ENCODE measurements around the gene ADARB2. TPM values are rescaled to one million over a fixed set of nuclear protein-coding genes. Genes with fewer than 3 reads are reported as not detected.
A peak's percentile ranks its signal among the peaks of the same experiment; 100 is the strongest.
"Not testable (repeated sequence)": the region's sequence is repeated elsewhere in the genome, so short reads cannot be mapped to it uniquely, and the experiment has no call there.

Gene ADARB2
- total RNA-seq, 1 experiment from 2014 or later, result 0.11 TPM

DNA sequence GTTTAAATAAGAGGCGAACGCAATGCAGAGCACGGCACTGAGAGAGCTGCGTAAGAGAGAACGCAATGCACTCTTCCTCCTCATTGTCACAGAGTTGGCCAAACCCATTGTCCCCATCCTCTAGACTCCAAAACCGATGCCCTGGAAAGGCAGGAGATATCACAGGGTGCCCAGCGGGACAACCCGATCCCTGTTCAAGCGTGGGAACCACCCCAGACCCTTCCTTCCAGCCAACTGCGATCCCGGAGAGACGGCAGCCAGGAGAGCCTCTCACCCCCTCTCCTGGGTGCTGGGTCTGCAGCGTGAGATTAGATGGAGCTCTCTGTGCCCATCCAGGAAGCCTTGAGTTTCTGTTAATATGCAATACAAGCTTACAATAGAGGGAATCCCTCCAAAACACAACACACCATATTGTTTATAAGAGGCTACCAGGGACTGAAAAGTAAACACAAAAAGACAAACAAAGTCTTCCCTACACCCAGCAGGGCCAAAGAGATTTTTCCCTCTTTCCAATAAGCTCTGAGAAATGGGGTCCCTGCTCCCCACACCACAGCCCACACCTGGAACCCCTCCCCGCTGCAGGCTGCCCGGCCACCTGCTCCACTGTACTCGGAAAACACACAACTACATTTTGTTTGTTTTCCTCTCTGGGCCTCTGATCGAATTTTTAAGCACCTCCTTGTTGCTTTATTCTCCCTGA is 187.6 kb downstream of the ADARB2 start:
- DNase-seq (ENCODE audit: low read depth), result no peak

DNA sequence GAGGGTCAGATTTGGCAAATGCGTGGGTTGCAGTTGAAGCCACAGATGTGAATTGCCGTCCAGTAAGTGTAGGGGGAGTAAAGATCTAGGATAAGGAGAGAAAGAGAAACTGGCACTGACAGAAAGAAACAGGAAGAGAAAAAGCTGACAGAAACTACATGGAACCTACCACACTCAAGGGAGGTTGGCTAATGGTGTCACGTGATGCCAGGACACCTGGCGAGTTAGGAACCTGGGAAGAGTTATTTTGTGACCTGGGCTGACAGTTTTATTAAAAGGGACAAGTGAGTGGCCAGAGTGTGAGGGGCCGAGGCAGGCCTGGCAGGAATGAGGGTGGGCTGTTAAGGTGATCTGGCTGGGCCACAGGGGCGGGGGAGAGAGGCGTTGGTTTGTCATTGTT is 188.7 kb downstream of the ADARB2 start:
- DNase-seq (ENCODE audit: low read depth), result no peak

DNA sequence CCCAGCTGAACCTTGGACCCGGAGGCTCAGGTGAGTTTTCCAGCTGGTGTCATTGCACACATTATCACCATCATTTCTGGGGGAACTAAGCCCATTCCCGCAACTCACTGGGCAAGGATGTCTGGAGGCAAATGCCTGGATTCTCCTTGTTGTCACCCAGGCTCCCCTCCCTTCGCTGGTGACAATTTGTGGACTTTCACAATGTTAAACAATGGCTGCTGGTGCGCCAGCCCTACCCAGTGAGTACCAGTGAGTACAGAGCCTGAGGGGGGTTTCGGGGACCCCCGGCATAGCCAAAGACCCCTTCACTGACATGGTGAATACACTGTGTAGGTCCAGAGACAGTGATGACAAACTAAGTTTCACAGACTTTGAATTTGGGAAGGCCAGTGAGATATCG is 189.2 kb downstream of the ADARB2 start:
- DNase-seq (ENCODE audit: low read depth), result no peak

DNA sequence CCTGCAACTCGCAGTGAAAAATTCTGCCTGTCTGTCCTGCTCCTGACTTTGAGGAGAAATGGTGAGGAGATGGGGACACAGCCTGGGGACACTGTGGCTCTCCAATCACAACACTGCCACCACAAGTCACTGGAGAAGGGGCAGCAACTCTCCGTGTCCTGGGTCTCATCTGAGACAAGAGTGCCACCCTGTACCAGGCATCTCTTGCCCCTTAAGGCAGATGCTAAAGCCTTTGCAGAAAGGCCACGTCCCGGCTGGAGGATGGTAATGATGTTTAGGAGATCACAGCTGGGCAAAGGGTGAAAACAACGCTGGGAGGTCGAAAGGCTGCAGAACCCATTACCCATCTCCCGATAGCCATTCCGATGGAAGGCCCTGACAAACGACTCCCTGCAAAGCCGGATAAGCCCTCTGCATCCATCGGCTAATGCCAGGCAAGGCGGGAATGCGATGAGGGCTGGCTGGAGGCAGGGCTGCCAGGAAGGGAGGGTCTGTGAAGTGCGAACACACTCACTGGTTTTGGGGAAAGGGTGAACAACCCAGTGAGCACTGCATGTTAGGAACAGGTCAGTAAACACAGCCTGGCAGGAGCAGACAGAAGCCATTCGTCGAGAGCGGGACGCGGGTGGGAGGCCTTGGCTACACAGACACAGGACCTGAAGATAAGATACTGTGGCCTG is 190.8 kb downstream of the ADARB2 start:
- no peak for DNase-seq (ENCODE audit: low read depth)

DNA sequence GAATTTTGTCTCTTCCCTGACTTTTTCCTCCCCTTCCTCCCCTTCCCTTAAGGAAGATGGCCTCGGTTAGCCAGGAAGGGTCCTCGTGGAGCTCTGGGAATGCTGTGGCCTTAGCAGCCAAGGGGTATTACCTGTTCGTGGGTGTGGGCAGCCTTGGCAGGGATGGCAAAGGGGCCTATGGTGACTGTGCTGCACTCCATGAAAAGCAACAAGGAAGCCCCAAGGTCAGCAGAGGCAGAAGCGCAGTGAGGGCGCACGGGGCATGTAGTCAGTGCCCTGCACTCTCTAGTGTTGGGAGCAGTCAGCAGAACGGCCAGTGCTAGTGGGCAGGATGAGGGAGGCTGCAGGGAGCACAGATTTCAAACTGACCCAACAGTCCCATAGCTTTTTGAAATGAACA is 191.8 kb downstream of the ADARB2 start:
- DNase-seq (ENCODE audit: low read depth), result no peak

DNA sequence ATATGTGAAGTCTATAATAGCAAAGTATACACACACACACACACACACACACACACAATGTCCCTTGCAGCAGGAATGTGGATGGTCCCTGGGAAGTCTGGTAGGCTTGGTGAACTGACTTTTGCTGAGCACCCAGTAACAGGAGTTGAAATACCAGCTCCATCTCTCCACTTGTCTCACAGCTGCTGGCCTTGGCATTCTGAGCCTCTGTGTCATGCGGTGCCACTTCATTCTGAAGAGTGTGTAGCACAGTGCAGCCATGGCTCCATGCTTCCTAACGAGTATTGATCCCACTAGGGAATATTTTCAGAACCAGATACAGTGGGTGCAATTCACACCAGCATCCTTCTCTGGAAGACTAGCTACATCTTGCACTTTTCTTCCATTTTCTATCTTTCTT is 192.4 kb downstream of the ADARB2 start:
- DNase-seq (ENCODE audit: low read depth), result peak; percentile 20

DNA sequence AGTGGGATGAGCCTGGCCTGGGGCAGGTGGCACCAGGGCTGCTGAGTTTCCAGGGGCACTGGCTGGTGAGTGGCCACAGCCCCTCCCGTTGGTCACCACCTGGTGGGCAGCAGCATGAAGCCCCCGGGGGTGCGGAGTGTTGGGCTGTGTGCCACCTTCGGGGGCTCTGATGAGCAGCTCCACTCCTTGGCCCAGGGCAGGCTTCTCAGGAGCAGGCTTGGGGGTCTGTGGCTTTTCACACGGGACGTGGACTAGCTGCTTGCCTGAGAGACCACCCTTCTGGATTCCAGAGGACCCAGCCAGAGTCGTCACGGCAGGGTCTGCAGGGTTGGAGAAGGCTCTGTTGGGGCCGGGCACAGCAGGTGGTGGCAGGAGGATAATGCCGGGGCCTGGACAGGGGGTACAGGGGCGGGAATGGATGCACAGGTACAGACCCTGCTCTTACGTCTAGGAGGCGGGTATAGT is 193.1 kb downstream of the ADARB2 start:
- DNase-seq (ENCODE audit: low read depth), result no peak

DNA sequence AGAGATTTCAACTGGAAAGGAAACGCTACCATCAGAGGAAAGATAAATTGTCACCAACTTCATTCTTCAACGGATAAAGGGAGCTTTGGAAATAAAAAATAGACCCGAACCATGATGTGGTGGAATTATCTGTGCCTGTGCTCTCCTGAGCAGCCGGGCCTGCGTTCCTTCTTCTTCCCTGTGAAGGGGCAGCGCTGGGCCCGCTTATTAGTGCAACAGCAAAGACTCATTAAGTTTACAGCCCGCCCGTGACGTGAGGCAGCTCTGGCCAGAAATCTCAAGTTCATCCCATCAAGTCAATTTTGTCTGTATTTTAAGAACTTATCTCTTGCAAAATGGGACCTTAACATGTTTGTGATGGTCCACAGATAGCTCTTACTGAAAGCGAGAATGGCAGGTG is 193.7 kb downstream of the ADARB2 start:
- no peak for DNase-seq (ENCODE audit: low read depth)

DNA sequence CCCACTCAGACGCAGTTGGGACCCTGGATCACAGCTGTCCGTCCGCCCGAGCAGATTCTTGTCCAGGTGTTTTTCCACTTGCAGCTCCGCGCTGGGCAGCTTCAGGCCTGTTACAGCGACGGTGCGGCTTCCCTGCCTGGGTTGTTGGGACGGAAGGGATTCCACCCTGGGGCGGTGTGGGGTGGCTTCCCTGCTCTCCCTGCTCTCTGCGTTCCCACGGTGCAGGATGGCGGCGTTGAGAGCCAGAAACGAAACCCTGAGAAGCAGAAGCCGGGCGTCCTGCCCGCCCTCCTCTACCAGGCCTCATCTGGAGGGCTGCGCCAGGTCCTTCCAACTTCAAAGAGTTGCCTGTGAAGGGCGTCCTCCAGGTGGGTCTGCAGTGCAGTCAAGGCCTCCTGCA is 194.4 kb downstream of the ADARB2 start:
- DNase-seq (ENCODE audit: low read depth), result peak; percentile 68

DNA sequence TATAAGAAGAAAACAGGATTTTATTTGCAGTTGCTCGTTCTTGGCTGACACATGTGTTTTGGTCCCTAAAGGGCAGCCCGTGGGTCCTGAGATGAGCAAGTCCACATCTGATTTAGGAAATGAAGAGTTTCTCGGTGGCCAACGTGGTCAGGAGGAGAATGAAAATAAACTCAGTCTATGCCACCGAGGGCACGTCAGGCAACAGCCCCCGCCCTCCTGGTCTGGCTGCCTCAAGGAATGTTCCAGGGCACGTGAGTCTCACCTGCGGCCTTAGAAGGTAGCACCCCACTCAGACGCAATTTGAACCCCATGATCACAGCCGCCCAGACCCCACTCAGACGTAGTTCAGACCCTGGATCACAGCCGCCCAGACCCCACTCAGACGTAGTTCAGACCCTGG is 197.2 kb downstream of the ADARB2 start:
- DNase-seq (ENCODE audit: low read depth), result no peak

DNA sequence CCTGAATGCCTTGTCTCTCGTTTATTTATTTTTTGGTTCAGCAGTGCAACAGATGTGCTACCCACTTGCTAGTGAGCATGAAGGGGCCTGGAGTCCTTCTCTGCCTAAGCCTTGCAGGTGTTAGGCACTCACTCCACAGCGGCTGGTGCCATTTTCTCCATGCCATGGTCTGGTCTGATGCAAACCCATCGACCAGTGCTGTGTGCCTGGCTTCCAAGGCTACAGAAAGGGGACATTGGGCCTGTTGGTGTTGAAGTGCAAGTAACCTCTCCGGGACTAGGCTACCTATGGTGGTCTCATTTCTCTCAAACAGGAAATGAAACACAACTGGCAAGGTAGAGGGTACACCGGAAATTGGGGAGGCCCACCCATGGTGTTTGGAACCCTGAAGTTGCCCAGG is 198.1 kb downstream of the ADARB2 start:
- no peak for DNase-seq (ENCODE audit: low read depth)

DNA sequence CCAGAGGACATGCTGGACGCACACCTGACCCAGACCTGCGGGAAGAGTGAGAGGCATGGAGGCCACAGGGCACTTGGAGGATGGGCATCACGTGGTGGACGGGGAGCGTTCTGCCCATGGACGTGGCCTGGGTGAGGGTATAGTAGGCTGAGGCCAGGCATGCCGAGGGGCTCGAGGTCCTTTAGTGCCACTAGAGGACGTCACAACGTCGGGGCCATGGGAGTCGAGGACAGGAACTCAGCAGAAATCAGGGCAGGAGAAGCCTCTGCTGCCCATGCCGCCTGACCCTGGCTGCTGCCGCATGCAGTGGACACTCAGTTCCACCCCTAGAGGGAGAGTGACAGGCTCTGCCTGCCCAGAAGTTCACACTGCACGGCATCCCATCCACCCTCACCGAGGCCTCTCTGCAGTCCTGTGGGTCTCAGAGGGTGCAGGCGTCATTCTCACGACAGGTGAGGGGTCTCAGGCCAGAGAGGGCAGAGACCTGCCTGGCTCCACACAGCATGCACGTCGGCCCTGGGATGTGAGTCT is 198.7 kb downstream of the ADARB2 start:
- no peak for DNase-seq (ENCODE audit: low read depth)

DNA sequence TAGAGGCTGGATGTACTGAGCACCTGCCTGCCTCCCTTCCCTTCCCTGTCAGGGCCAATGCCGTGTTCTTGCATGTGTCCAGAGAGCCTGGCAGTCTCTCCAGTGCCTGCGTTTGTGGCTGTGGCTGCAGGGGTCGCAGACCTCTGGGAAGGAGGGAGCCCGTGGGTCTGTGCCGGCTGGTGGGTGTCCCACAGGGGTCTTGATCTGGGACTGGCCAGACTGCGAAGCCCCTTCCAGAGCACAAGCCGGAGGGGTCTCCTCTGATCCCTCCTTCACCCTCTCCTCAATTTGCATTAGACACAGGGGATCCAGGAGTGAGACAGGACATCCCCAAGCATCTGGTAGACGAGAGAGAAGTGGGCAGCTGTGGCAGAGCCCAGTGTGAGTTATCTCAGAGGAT is 199.2 kb downstream of the ADARB2 start:
- no peak for DNase-seq (ENCODE audit: low read depth)

DNA sequence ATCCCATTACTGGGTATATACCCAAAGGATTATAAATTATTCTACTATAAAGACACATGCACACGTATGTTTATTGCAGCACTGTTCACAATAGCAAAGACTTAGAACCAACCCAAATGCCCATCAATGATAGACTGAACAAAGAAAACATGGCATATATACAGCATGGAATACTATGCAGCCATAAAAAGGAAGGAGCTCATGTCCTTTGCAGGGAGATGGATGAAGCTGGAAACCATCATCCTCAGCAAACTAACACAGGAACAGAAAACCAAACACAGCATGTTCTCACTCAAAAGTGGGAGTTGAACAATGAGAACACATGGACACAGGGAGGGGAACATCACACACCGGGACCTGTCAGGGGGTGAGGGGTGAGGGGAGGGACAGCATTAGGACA is 199.9 kb downstream of the ADARB2 start:
- not testable (repeated sequence) for DNase-seq (ENCODE audit: low read depth)

DNA sequence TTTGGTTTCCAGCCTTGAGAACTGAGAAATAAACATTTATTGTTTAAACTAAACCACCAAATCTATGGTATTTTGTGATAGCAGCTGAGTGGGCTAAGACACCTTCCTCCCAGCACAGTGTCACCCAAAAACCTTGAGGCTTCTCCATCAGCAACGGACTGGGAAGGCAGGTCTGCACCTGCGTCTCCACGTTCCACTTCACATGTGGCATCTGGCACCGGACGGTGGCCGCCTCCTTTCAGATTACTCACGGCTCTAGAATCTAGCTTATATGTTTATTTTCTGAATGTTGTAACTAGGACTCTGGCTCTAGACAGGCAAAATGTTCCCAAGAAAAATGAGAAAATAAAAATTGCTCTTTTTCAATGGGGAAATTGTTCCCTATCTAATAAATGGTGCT is 201.0 kb downstream of the ADARB2 start:
- DNase-seq (ENCODE audit: low read depth), result peak; percentile 20

DNA sequence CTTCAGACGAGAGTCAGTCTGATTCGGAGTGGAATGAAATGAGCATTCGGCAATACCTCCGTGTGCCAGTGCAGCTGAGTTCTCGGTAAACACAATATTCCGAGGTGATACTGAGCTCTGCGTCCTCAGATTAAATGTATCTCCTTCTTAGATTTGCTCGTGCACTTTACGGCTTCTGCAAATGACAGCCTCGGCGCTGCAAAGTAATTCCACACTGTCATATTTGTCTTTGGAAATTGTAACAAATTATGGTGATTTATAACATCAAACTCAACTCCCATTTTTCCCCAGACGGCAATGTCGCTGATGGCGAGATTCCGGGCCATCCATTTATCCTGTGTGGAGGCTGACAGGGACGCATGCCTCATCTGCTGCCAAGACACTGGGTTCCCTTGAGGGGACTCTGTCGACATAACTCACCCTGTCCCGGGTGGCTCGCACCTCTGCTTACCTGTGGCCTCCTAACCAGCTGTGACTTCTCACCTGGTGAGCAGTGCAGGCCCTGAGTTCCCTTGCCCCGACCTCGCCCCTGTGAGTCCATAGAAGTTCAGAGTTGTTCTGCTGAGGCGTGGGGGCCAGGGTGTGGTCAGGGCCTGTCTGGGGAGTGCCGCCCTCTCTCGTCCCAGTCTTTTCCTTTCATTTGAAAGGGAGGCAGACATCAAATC is 201.9 kb downstream of the ADARB2 start:
- DNase-seq (ENCODE audit: low read depth), result no peak

DNA sequence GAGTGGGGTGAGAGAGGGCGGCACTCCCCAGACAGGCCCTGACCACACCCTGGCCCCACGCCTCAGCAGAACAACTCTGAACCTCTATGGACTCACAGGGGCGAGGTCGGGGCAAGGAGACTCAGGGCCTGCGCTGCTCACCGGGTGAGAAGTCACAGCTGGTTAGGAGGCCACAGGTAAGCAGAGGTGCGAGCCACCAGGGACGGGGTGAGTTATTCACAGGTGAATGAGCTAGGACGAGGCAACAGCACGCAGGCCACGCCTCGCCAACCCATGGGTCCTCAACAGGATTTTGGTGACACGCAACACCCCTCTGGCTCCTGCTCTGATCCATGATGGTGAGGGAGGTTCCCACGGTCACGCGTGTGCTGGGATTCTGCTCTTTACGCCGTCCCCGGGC is 202.5 kb downstream of the ADARB2 start:
- no peak for DNase-seq (ENCODE audit: low read depth)

DNA sequence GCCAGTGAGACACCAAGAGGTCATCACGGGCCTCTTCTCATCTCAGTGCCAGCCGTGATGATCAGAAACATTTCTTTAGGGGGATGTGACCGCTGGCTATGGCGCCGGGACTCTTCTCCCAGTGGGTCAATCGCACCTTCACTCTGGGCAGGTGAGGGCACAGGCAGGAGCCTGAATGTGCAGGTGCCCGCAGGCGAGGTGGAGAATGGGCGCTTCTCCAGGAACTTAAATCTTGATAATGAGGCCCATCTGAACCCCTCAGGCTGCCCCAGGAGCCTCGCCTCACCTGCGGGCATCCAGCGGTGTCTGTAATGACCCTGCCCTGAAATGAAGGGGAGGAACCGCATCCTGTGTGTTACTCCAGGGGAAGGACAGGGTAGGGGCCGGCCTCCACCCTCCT is 204.7 kb downstream of the ADARB2 start:
- no peak for DNase-seq (ENCODE audit: low read depth)

DNA sequence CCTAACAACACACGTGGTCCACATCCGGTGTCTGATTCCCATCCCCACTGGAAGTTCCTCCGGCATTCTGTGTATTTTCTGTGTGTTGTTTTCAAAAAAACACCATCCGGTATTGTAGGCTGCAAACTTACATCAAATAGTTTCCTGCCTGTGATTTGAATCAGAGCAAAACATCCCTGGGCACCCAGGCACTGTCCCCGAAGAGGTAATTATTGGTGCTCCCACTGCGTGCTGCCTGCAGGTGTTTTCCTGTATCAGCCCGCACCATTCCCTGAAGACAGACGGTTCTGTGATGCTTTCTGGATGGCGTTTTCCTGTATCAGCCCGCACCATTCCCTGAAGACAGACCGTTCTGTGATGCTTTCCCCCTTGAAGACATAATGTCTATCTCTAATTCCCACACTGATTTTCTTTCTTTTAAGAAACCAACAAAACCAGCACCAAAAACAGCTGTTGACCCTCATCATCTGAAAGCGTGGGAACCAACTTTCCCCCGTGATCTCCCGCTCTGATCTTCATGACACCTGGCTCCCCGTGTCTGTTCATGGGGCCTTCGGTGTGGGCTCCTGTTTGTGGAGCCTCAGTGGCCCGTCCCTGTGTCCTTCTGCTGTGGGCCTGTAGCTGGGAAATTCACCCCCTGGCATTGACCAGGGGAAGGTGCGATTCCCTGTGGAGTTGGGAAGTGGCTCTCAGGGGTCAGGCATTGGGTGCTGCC is 205.3 kb downstream of the ADARB2 start:
- no peak for DNase-seq (ENCODE audit: low read depth)

DNA sequence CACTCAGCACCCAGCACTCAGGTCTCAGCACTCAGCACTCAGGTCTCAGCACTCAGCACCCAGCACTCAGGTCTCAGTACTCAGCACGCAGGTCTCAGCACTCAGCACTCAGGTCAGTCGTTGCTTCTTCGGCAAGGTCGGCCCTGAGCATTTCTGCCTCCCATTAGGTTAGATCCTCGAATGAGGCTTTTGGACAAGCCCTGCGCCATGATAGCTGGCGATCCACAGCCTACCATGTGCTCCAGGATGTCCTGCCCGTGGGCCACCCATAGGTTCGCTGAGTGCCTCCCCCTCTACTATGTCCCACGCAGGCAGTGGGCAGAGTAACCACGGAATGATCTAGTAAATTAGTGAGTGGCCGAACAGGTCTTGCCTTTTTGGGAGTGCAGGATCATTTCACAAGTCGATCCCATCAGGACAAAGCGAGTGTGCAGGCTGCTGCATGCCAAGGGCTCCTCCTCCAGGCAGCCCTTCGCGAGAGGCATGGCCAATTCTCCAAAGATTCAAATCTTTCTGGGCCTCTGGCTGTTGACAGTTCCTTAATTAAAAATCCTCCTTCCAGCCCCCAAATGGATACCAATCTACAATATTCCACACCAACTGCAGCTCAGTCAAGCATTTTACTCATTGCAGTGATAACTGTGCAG is 206.3 kb downstream of the ADARB2 start:
- DNase-seq (ENCODE audit: low read depth), result no peak

DNA sequence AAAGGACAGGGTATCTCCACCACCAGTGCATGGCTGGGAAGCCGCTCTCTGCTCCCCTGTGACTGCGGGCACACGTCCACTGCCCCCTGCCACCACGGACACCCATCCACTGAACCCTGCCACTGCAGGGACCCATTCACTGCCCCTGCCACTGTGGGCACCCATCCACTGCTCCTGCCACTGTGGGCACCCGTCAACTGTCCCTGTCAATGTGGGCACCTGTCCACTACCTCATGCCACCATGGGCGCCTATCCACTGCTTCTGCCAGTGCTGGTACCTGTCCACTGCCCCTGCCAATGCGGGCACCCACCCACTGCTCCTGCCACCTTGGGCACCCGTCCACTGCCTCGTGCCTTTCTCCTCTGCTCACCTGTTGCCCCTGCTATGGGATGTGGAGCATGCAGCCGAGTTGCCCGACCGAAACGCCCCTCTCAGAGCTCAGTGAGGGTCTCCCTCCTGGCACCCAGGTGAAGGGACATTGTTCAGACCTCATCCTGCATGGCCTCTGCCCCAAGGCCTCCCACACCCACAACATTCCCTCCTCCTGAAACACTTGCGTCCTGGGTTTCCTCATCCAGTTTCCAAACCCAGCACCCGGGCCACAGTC is 207.4 kb downstream of the ADARB2 start:
- no peak for DNase-seq (ENCODE audit: low read depth)
